Omental fat pad (tissue), 4 donors: ENCODE results near the gene CGB5. TPM values are rescaled to one million over a fixed set of nuclear protein-coding genes. Genes with fewer than 3 reads are reported as not detected.
A peak's percentile ranks its signal among the peaks of the same experiment; 100 is the strongest.
"Not testable (repeated sequence)": the region's sequence is repeated elsewhere in the genome, so short reads cannot be mapped to it uniquely, and the experiment has no call there.

Experiments
- ATAC-seq: fragments of 150-250 bp; one replicate; pipeline ENCODE4 v1.9.1; 2016; ENCODE audit warnings: mild to moderate bottlenecking, moderate library complexity; ENCODE audit not compliant: low FRiP score
- DNase-seq: peaks from one replicate; pipeline ENCODE4 v3.0.0-alpha.2; 2019; ENCODE audit warnings: low spot score
- CTCF ChIP-seq, 3 donors: fragments of 450-650 bp; IDR thresholded peaks; one replicate each; pipeline ENCODE4 v1.5.1; 2016 to 2017; ENCODE audit warnings: antibody characterized with exemption in 3 of 3, mild to moderate bottlenecking in 3 of 3, moderate library complexity in 2 of 3
- total RNA-seq, 4 donors: library from RNA; depleted of rRNA; stranded (reverse); fragments of >200 nt; gene quantifications; one replicate each; pipeline ENCODE4 v1.1.0, GENCODE V29; 2016

CGB5 gene
- total RNA-seq, 4 donors from 2014 or later: not detected

GRCh38 chr19:49050376-49051033 is 6.9 kb downstream of the CGB5 start:
- DNase-seq, ATAC-seq: not testable (repeated sequence)

GRCh38 chr19:49056101-49056901 is 12.7 kb downstream of the CGB5 start:
- DNase-seq: no peak
- no peak for TF ChIP-seq CTCF (IDR thresholded peaks at IDR 0.05)
- ATAC-seq: peak; percentile 87

GRCh38 chr19:49056902-49057596 is 13.4 kb downstream of the CGB5 start:
- DNase-seq: not testable (repeated sequence)
- peak; percentile 26 for ATAC-seq

- TF ChIP-seq CTCF (IDR thresholded peaks at IDR 0.05): no peak
- ATAC-seq: peak; percentile 72
- DNase-seq: peak; percentile 43
Measured at GRCh38 chr19:49057636-49058234, 14.1 kb downstream of the CGB5 start, which contains the start of gene CGB7. TSS of gene CGB7 (minus strand) at chr19:49057749. CDS start at chr19:49055375, 2,374 bp downstream.

GRCh38 chr19:49058562-49058961 is 14.9 kb downstream of the CGB5 start:
- TF ChIP-seq CTCF (IDR thresholded peaks at IDR 0.05): no peak
- DNase-seq (no peak), ATAC-seq (no peak)

GRCh38 chr19:49059053-49059452 is 15.4 kb downstream of the CGB5 start:
- ATAC-seq: no peak
- no peak for DNase-seq
- TF ChIP-seq CTCF (IDR thresholded peaks at IDR 0.05): no peak

- no peak for ATAC-seq
- no peak for TF ChIP-seq CTCF (IDR thresholded peaks at IDR 0.05)
- DNase-seq: no peak
Measured at GRCh38 chr19:49061000-49061399, 17.4 kb downstream of the CGB5 start.
